WTC11 (cell line): Measurements from ENCODE around the gene BAMBI. TPM values are rescaled to one million over a fixed set of nuclear protein-coding genes. Genes with fewer than 3 reads are reported as not detected.
"Not testable (repeated sequence)": the region's sequence is repeated elsewhere in the genome, so short reads cannot be mapped to it uniquely, and the experiment has no call there.

Source experiments
- ATAC-seq: fragments of 200-7000 bp; cut with Tn5 transposase; 2 replicates; pipeline ENCODE4 v1.10.0; 2021; ENCODE audit warnings: mild to moderate bottlenecking, moderate library complexity
- CTCF ChIA-PET: fragments of 300-600 bp; sonication (Branson Sonifier 250); formaldehyde crosslinking; loops from one replicate; lab custom pipeline; 2021; ENCODE audit warnings: antibody characterized with exemption; lab: Charles Lee
- POLR2A ChIA-PET: fragments of 350-600 bp; sonication (Branson Sonifier 250); formaldehyde crosslinking; loops from one replicate; lab custom pipeline; 2021; ENCODE audit warnings: antibody characterized with exemption; lab: Charles Lee
- DNase-seq: peaks from one replicate; pipeline ENCODE4 v3.0.0; 2021; ENCODE audit warnings: low spot score
- H3K27ac Mint-ChIP-seq: 2 replicates; pipeline ENCODE4 v1.8.0; 2021; ENCODE audit warnings: mixed read lengths
- H3K27me3 Mint-ChIP-seq: 2 replicates; pipeline ENCODE4 v1.8.0; 2021; ENCODE audit warnings: low read depth, mild to moderate bottlenecking, moderate library complexity, mixed read lengths
- H3K36me3 Mint-ChIP-seq: 2 replicates; pipeline ENCODE4 v1.8.0; 2021; ENCODE audit warnings: mixed read lengths
- H3K4me1 Mint-ChIP-seq: 2 replicates; pipeline ENCODE4 v1.8.0; 2022; ENCODE audit warnings: mixed read lengths
- H3K4me3 Mint-ChIP-seq: 2 replicates; pipeline ENCODE4 v1.8.0; 2021; ENCODE audit warnings: mild to moderate bottlenecking, moderate library complexity, mixed read lengths
- H3K9me3 Mint-ChIP-seq: 2 replicates; pipeline ENCODE4 v1.8.0; 2021; ENCODE audit warnings: mixed read lengths
- E2F5 ChIP-seq: sonication (generic); formaldehyde crosslinking; IDR thresholded peaks from 2 replicates; pipeline ENCODE4 v1.8.1; 2022; ENCODE audit warnings: mild to moderate bottlenecking, moderate library complexity, missing genetic modification reagents
- EMX1 ChIP-seq: fragments of 250-450 bp; sonication (Bioruptor Pico); IDR thresholded peaks from 2 replicates; pipeline ENCODE4 v1.8.0; 2021; ENCODE audit warnings: mild to moderate bottlenecking
- ETV6 ChIP-seq: sonication (generic); formaldehyde crosslinking; IDR thresholded peaks from 2 replicates; pipeline ENCODE4 v1.8.1; 2022; ENCODE audit warnings: mild to moderate bottlenecking, missing genetic modification reagents
- FOXJ3 ChIP-seq: sonication (generic); formaldehyde crosslinking; IDR thresholded peaks from 2 replicates; pipeline ENCODE4 v1.9.0; 2021; ENCODE audit warnings: missing genetic modification reagents, mild to moderate bottlenecking, borderline replicate concordance
- FOXK1 ChIP-seq: sonication (generic); formaldehyde crosslinking; IDR thresholded peaks from 2 replicates; pipeline ENCODE4 v1.8.0; 2022; ENCODE audit warnings: mild to moderate bottlenecking, moderate library complexity, missing genetic modification reagents
- FOXP1 ChIP-seq: sonication (generic); formaldehyde crosslinking; IDR thresholded peaks from 2 replicates; pipeline ENCODE4 v1.8.0; 2022; ENCODE audit warnings: missing genetic modification reagents, mild to moderate bottlenecking, moderate library complexity, borderline replicate concordance
- FOXP4 ChIP-seq: sonication (generic); formaldehyde crosslinking; IDR thresholded peaks from 2 replicates; pipeline ENCODE4 v1.8.0; 2022; ENCODE audit warnings: mild to moderate bottlenecking, missing genetic modification reagents
- GABPB1 ChIP-seq: sonication (generic); formaldehyde crosslinking; IDR thresholded peaks from 2 replicates; pipeline ENCODE4 v1.8.1; 2023; ENCODE audit warnings: mild to moderate bottlenecking, missing genetic modification reagents
- HMGA2 ChIP-seq: fragments of 250-450 bp; sonication (Bioruptor Pico); IDR thresholded peaks from 2 replicates; pipeline ENCODE4 v1.4.0; 2021; ENCODE audit warnings: mild to moderate bottlenecking, moderate library complexity
- IRF1 ChIP-seq: sonication (generic); formaldehyde crosslinking; IDR thresholded peaks from 2 replicates; pipeline ENCODE4 v1.8.0; 2023; ENCODE audit warnings: missing genetic modification reagents
- IRF2 ChIP-seq: sonication (generic); formaldehyde crosslinking; IDR thresholded peaks from 2 replicates; pipeline ENCODE4 v1.8.0; 2022; ENCODE audit warnings: low read depth, missing genetic modification reagents, borderline replicate concordance
- NFYB ChIP-seq: sonication (generic); formaldehyde crosslinking; conservative IDR thresholded peaks from 2 replicates; pipeline ENCODE4 v1.8.0; 2022; ENCODE audit warnings: low read depth, missing genetic modification reagents
- PRRX2 ChIP-seq: fragments of 250-450 bp; sonication (Bioruptor Pico); IDR thresholded peaks from 2 replicates; pipeline ENCODE4 v1.8.0; 2021; ENCODE audit warnings: mild to moderate bottlenecking
- RELA ChIP-seq: sonication (generic); formaldehyde crosslinking; IDR thresholded peaks from 2 replicates; pipeline ENCODE4 v1.8.1; 2022; ENCODE audit warnings: missing genetic modification reagents, mild to moderate bottlenecking, borderline replicate concordance
- TEAD1 ChIP-seq: sonication (generic); formaldehyde crosslinking; IDR thresholded peaks from 2 replicates; pipeline ENCODE4 v1.8.0; 2022; ENCODE audit warnings: mild to moderate bottlenecking, missing genetic modification reagents
- TEAD4 ChIP-seq: sonication (generic); formaldehyde crosslinking; IDR thresholded peaks from 2 replicates; pipeline ENCODE4 v1.8.0; 2022; ENCODE audit warnings: mild to moderate bottlenecking, missing genetic modification reagents
- USF1 ChIP-seq: sonication (generic); formaldehyde crosslinking; IDR thresholded peaks from 2 replicates; pipeline ENCODE4 v1.8.0; 2022; ENCODE audit warnings: mild to moderate bottlenecking, missing genetic modification reagents
- ZBTB43 ChIP-seq: sonication (generic); formaldehyde crosslinking; IDR thresholded peaks from 2 replicates; pipeline ENCODE4 v1.8.1; 2023; ENCODE audit warnings: mild to moderate bottlenecking, missing genetic modification reagents
- ZNF121 ChIP-seq: sonication (generic); formaldehyde crosslinking; IDR thresholded peaks from 2 replicates; pipeline ENCODE4 v1.8.0; 2023; ENCODE audit warnings: missing genetic modification reagents
- ZNF232 ChIP-seq: sonication (generic); formaldehyde crosslinking; IDR thresholded peaks from 2 replicates; pipeline ENCODE4 v1.8.0; 2022; ENCODE audit warnings: mild to moderate bottlenecking, missing genetic modification reagents
- ZNF317 ChIP-seq: sonication (generic); formaldehyde crosslinking; IDR thresholded peaks from 2 replicates; pipeline ENCODE4 v1.8.1; 2023; ENCODE audit warnings: low read depth, mild to moderate bottlenecking, moderate library complexity, missing genetic modification reagents, borderline replicate concordance
- ZNF416 ChIP-seq: fragments of 250-450 bp; sonication (Bioruptor Pico); IDR thresholded peaks from 2 replicates; pipeline ENCODE4 v1.9.0; 2021; ENCODE audit warnings: mild to moderate bottlenecking, inconsistent platforms
- ZNF423 ChIP-seq: fragments of 250-450 bp; sonication (Bioruptor Pico); IDR thresholded peaks from 2 replicates; pipeline ENCODE4 v2.1.2; 2022; ENCODE audit warnings: mild to moderate bottlenecking, moderate library complexity
- total RNA-seq: library from RNA; stranded (reverse); gene quantifications from 3 replicates; pipeline ENCODE4 v1.2.3, GENCODE V29; 2021
- TF ChIP-seq, protein P1 (sequence below): sonication (generic); formaldehyde crosslinking; IDR thresholded peaks from 2 replicates; pipeline ENCODE4 v1.8.1; 2023; ENCODE audit warnings: mild to moderate bottlenecking, missing genetic modification reagents, moderate library complexity
- TF ChIP-seq, protein P2 (sequence below): fragments of 250-450 bp; sonication (Bioruptor Pico); IDR thresholded peaks from 2 replicates; pipeline ENCODE4 v1.9.0; 2021; ENCODE audit warnings: mild to moderate bottlenecking

Gene BAMBI
- total RNA-seq, 1 experiment from 2014 or later: 29.0 TPM

DNA sequence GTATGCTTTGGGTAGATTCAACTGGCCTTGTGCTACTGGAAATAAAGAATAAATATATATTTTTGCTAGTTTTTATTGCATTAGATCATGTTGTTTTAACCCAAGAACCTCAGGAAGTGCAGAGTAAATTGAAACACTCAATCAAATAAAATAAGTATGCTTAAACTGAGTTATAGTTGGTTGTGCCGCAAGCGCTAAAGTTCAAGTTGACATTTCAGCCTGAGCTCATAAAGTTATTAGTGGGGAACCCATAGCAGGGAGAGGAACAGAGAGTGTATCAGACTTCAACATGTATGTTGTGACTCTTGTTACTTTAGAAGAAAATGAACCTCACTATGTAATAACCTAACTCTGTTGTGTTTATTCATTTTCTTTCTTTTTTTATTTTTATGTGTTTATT is 25.2 kb upstream of the BAMBI start (continued):
- TF ChIP-seq FOXJ3 (no peak), RELA (CRISPR knock-in tag) (no peak), ZBTB43 (CRISPR knock-in tag) (no peak), NFYB (CRISPR knock-in tag) (no peak), ZNF423 (CRISPR knock-in tag) (no peak), FOXK1 (CRISPR knock-in tag) (no peak)

DNA sequence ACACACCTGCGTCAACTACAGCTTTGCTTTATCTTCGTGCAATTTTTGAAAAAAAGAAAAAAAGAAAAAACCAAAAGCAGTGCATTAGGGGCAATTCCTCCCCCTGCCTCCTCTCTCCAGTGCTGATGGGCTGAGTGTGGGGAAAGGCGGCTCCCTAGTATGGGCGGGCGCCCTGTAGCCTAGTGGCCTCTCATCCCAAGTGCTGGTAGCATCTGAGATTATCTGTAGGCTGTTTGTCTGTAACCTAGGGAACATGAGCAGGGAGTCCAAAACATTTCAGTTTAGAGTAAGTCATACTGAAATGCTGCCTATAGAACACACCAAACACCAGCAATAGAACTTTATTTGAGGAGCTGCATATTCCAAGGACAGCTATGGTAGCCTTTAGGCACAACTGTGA is 24.6 kb upstream of the BAMBI start:
- peak; percentile 53 for ATAC-seq
- Mint-ChIP-seq H3K36me3 (no peaks in the 10 kb centered on the region), H3K4me1 (no peaks in the 10 kb centered on the region), H3K9me3 (peaks cover 10% of the 10 kb centered on the region), H3K4me3 (no peak overlapping the region), H3K27me3 (no peaks in the 10 kb centered on the region), H3K27ac (no peak overlapping the region)
- ChIA-PET POLR2A (no interaction called here), CTCF (interaction anchor here (2.4 kb wide), 1 partner anchor 11 kb away, joined by 7 read pairs; no protein-coding TSS in a partner anchor)
- no peak for TF ChIP-seq ZNF317 (CRISPR knock-in tag)
- no peak for TF ChIP-seq ETV6 (CRISPR knock-in tag)
- TF ChIP-seq EMX1 (CRISPR knock-in tag): no peak
- TF ChIP-seq HMGA2 (CRISPR knock-in tag): no peak
- no peak for TF ChIP-seq E2F5
- TF ChIP-seq IRF2 (CRISPR knock-in tag): no peak
- TF ChIP-seq, protein P1, sequence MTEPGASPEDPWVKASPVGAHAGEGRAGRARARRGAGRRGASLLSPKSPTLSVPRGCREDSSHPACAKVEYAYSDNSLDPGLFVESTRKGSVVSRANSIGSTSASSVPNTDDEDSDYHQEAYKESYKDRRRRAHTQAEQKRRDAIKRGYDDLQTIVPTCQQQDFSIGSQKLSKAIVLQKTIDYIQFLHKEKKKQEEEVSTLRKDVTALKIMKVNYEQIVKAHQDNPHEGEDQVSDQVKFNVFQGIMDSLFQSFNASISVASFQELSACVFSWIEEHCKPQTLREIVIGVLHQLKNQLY (CRISPR knock-in tag): no peak
- no peak for TF ChIP-seq ZNF416 (CRISPR knock-in tag)
- no peak for DNase-seq

GRCh38 chr10:28658824-28659223 is 18.5 kb upstream of the BAMBI start:
- H3K27ac Mint-ChIP-seq, DNase-seq, H3K27me3 Mint-ChIP-seq, H3K36me3 Mint-ChIP-seq, ATAC-seq, H3K4me3 Mint-ChIP-seq, H3K4me1 Mint-ChIP-seq, H3K9me3 Mint-ChIP-seq, POLR2A ChIA-PET: not testable (repeated sequence)
- CTCF ChIA-PET: interaction anchor here (0.6 kb wide), 1 partner anchor 646 kb away, joined by 3 read pairs; no protein-coding TSS in a partner anchor

- Mint-ChIP-seq H3K36me3 (no peaks in the 10 kb centered on the region), H3K27me3 (no peaks in the 10 kb centered on the region), H3K4me3 (no peak overlapping the region), H3K27ac (no peak overlapping the region), H3K4me1 (peaks cover 2% of the 10 kb centered on the region; the same call in 1 of the 2 replicates), H3K9me3 (no peaks in the 10 kb centered on the region)
- DNase-seq: no peak
- CTCF ChIA-PET: no interaction called here
- ATAC-seq: no peak
- POLR2A ChIA-PET: no interaction called here
- no peak for TF ChIP-seq USF1 (CRISPR knock-in tag)
- TF ChIP-seq, protein P2, sequence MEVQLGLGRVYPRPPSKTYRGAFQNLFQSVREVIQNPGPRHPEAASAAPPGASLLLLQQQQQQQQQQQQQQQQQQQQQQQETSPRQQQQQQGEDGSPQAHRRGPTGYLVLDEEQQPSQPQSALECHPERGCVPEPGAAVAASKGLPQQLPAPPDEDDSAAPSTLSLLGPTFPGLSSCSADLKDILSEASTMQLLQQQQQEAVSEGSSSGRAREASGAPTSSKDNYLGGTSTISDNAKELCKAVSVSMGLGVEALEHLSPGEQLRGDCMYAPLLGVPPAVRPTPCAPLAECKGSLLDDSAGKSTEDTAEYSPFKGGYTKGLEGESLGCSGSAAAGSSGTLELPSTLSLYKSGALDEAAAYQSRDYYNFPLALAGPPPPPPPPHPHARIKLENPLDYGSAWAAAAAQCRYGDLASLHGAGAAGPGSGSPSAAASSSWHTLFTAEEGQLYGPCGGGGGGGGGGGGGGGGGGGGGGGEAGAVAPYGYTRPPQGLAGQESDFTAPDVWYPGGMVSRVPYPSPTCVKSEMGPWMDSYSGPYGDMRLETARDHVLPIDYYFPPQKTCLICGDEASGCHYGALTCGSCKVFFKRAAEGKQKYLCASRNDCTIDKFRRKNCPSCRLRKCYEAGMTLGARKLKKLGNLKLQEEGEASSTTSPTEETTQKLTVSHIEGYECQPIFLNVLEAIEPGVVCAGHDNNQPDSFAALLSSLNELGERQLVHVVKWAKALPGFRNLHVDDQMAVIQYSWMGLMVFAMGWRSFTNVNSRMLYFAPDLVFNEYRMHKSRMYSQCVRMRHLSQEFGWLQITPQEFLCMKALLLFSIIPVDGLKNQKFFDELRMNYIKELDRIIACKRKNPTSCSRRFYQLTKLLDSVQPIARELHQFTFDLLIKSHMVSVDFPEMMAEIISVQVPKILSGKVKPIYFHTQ: no peak
- TF ChIP-seq GABPB1 (CRISPR knock-in tag): no peak
- no peak for TF ChIP-seq TEAD4 (CRISPR knock-in tag)
- TF ChIP-seq FOXP1 (CRISPR knock-in tag): no peak
- TF ChIP-seq ZNF121 (CRISPR knock-in tag): no peak
- TF ChIP-seq PRRX2: no peak
- no peak for TF ChIP-seq FOXP4 (CRISPR knock-in tag)
- no peak for TF ChIP-seq IRF1
- no peak for TF ChIP-seq ZNF232 (CRISPR knock-in tag)
- no peak for TF ChIP-seq TEAD1
Observed at GRCh38 chr10:28661035-28661434, 16.3 kb upstream of the BAMBI start.
